HepG2 (cell line): Measurements from ENCODE around the gene PDHA2. TPM values are rescaled to one million over a fixed set of nuclear protein-coding genes. Genes with fewer than 3 reads are reported as not detected.

Source experiments
- ATAC-seq: fragments of 200-7000 bp; cut with Tn5 transposase; 3 replicates; pipeline ENCODE4 v1.9.1; 2020; ENCODE audit warnings: mild to moderate bottlenecking, moderate library complexity
- Bru-seq: library from RNA; stranded (reverse); fragments of 400-500 nt; gene quantifications from one replicate; lab custom pipeline; 2021; lab: Mats Ljungman, UMichigan
- BruChase-seq, 2 experiments: library from RNA; stranded (reverse); fragments of 400-500 nt; gene quantifications; one replicate each; lab custom pipeline; 2021; lab: Mats Ljungman, UMichigan
- BruUV-seq: library from RNA; stranded (reverse); fragments of 400-500 nt; replicated peaks from 2 replicates; lab custom pipeline; 2021; lab: Mats Ljungman, UMichigan
- CTCF ChIA-PET: fragments of 300-600 bp; formaldehyde crosslinking; extraction: SDS; loops from one replicate; lab custom pipeline; 2021; ENCODE audit warnings: low total read pairs, inconsistent platforms, low intra/inter-chr PET ratio; lab: Yijun Ruan, JAX
- POLR2A ChIA-PET: fragments of 350-600 bp; sonication (Branson Sonifier 250); formaldehyde crosslinking; loops from one replicate; lab custom pipeline; 2020; ENCODE audit warnings: antibody characterized with exemption, inconsistent platforms; lab: Yijun Ruan, JAX
- DNase-seq: peaks from one replicate; pipeline ENCODE4 v3.0.0-alpha.2; 2015; ENCODE audit warnings: low spot score
- FAIRE-seq: peaks from 3 replicates; lab custom pipeline; 2011; peaks lifted over from hg19 to GRCh38; lab: Jason Lieb, UNC
- H2AFZ ChIP-seq: one replicate; pipeline ENCODE4 v1.6.1; 2011; ENCODE audit warnings: low read length, inconsistent platforms
- H3K27ac ChIP-seq: fragments of 300-600 bp; 3 replicates; pipeline ENCODE4 v1.8.0; 2011; ENCODE audit warnings: mixed run types, mild to moderate bottlenecking, mixed read lengths, low read length, inconsistent platforms; ENCODE audit not compliant: insufficient read depth; ENCODE audit errors: extremely low read length
- H3K27me3 ChIP-seq, 2 experiments: fragments of 200-600 bp in 1 of 2; 2 replicates in 1 of 2; 3 replicates in 1 of 2; pipeline versions ENCODE4 v1.6.0 to v1.8.0; 2011; ENCODE audit warnings: low read length in 2 of 2, mild to moderate bottlenecking in 2 of 2, moderate library complexity in 2 of 2, inconsistent platforms in 1 of 2; ENCODE audit not compliant: insufficient read depth in 2 of 2, control insufficient read depth in 1 of 2
- H3K36me3 ChIP-seq, 2 experiments: fragments of 200-600 bp in 1 of 2; replicated peaks in 1 of 2; 2 replicates in 1 of 2; 3 replicates in 1 of 2; pipeline versions ENCODE4 v1.5.1 to v1.8.0; 2011; ENCODE audit warnings: low read length in 2 of 2, inconsistent platforms in 1 of 2; ENCODE audit not compliant: insufficient read depth in 2 of 2, control insufficient read depth in 1 of 2
- H3K4me1 ChIP-seq: 2 replicates; pipeline ENCODE4 v1.5.1; 2012; ENCODE audit warnings: low read length, inconsistent platforms; ENCODE audit not compliant: insufficient read depth
- H3K4me2 ChIP-seq: 2 replicates; pipeline ENCODE4 v1.6.0; 2011; ENCODE audit warnings: low read depth, low read length, inconsistent platforms
- H3K4me3 ChIP-seq, 3 experiments: fragments of 200-600 bp in 1 of 3; sonication (generic), shearing (Covaris generic) in 1 of 3; replicated peaks in 1 of 3; 2 replicates each; pipeline ENCODE4 v1.5.1; 2011 to 2016; ENCODE audit warnings: low read length in 3 of 3, inconsistent platforms in 2 of 3, low read depth in 2 of 3, mild to moderate bottlenecking in 2 of 3, control low read depth in 1 of 3, mixed read lengths in 1 of 3; ENCODE audit not compliant: insufficient read depth in 1 of 3
- H3K79me2 ChIP-seq: one replicate; pipeline ENCODE4 v1.6.1; 2011; ENCODE audit warnings: low read length, inconsistent platforms; ENCODE audit not compliant: insufficient read depth
- H3K9ac ChIP-seq: 2 replicates; pipeline ENCODE4 v1.6.0; 2011; ENCODE audit warnings: mild to moderate bottlenecking, low read depth, low read length, inconsistent platforms; ENCODE audit not compliant: insufficient read depth
- H3K9me3 ChIP-seq: 2 replicates; pipeline ENCODE4 v1.5.1; 2012; ENCODE audit warnings: mild to moderate bottlenecking, low read length
- H4K20me1 ChIP-seq: 2 replicates; pipeline ENCODE4 v1.6.0; 2011; ENCODE audit warnings: inconsistent platforms, mild to moderate bottlenecking, low read length, moderate library complexity; ENCODE audit not compliant: insufficient read depth
- GTF3A ChIP-seq: sonication (generic); formaldehyde crosslinking; conservative IDR thresholded peaks from 2 replicates; pipeline ENCODE4 v1.4.0; 2020; ENCODE audit warnings: mild to moderate bottlenecking, missing genetic modification reagents
- ZNF160 ChIP-seq: sonication (generic); formaldehyde crosslinking; IDR thresholded peaks from 2 replicates; pipeline ENCODE4 v1.8.0; 2022; ENCODE audit warnings: mild to moderate bottlenecking, inconsistent platforms, missing genetic modification reagents
- whole genome bisulfite sequencing: methylation state at CpG from one replicate; pipeline ENCODE4 v1.1.6; 2017; ENCODE audit warnings: low lambda C conversion rate; 5-methylcytosine and 5-hydroxymethylcytosine counted together
- in situ Hi-C: cut with HindIII; loops from 2 replicates; pipeline ENCODE4 v1.10.0; 2017; ENCODE audit warnings: low pct_unique_long_range_greater_than_20kb; ENCODE audit not compliant: extremely low pct_ligation_motif_present
- intact Hi-C: fragments of 100-400 bp; cut with micrococcal nuclease; formaldehyde crosslinking; loops from one replicate; pipeline ENCODE4 v1.10.0; 2022; ENCODE audit not compliant: unreplicated experiment
- long read RNA-seq, 2 experiments: library from RNA in 1 of 2; library from polyadenylated mRNA in 1 of 2; stranded (forward) in 1 of 2; unstranded in 1 of 2; transcript quantifications; one replicate each; pipeline ENCODE4 v2.0.0, GENCODE V29; 2019 to 2022
- polyA minus RNA-seq, 3 experiments: library from RNA; depleted of rRNA, polyadenylated mRNA; stranded (reverse); fragments of >200 nt; gene quantifications; 2 replicates each; pipeline ENCODE4 v1.2.3, GENCODE V29; 2011; ENCODE audit warnings: low replicate concordance in 1 of 3
- polyA plus RNA-seq, 8 experiments: library from polyadenylated mRNA; depleted of rRNA in 3 of 8; stranded (reverse) in 7 of 8; unstranded in 1 of 8; fragments of >200 nt; fragmentation: Illumina TruSeq in 4 of 8; extraction: Trizol in 4 of 8; gene quantifications; 2 replicates each; pipeline versions ENCODE4 v1.2.1 to v1.2.3, GENCODE V29; 2011 to 2016; ENCODE audit warnings: low read depth in 4 of 8, missing spikeins in 1 of 8, mixed read lengths in 1 of 8; ENCODE audit not compliant: insufficient read depth in 1 of 8
- total RNA-seq, 5 experiments: library from RNA; depleted of rRNA; stranded (reverse); fragments of >200 nt; fragmentation: Illumina TruSeq; extraction: Trizol; gene quantifications; 2 replicates each; pipeline ENCODE4 v1.2.3, GENCODE V29; 2016; ENCODE audit warnings: low read depth in 1 of 5
- TF ChIP-seq, protein P1 (sequence below): sonication (generic); formaldehyde crosslinking; IDR thresholded peaks from 2 replicates; pipeline ENCODE4 v1.5.0; 2020; ENCODE audit warnings: mild to moderate bottlenecking, missing genetic modification reagents, borderline replicate concordance

Gene PDHA2
- total RNA-seq (2016; rRNA removed; fragmentation: Illumina TruSeq; extraction: Trizol) (not detected in 2 replicates), polyA plus RNA-seq (2011; rRNA removed) (not detected in 2 replicates), polyA minus RNA-seq (2011; rRNA and poly(A)+ RNA removed; ENCODE audit: low replicate concordance) (not detected in 2 replicates), Bru-seq, nascent RNA (not detected), BruChase-seq, experiment 1, labeled RNA remaining after a 6-hour chase (not detected), BruChase-seq, experiment 2, labeled RNA remaining after a 2-hour chase (not detected)
- total RNA-seq (2016; cell fraction: cytosol; rRNA removed; fragmentation: Illumina TruSeq; extraction: Trizol; ENCODE audit: low read depth), result not detected in 2 replicates
- total RNA-seq (2016; cell fraction: insoluble cytoplasmic fraction; rRNA removed; fragmentation: Illumina TruSeq; extraction: Trizol), result not detected in 2 replicates
- not detected in 2 replicates for total RNA-seq (2016; cell fraction: membrane; rRNA removed; fragmentation: Illumina TruSeq; extraction: Trizol)
- not detected in 2 replicates for total RNA-seq (2016; cell fraction: nucleus; rRNA removed; fragmentation: Illumina TruSeq; extraction: Trizol)
- not detected in 2 replicates for polyA plus RNA-seq (2011; cell fraction: cytosol; rRNA removed)
- not detected in 2 replicates for polyA plus RNA-seq (2011; cell fraction: nucleus; rRNA removed)
- polyA plus RNA-seq (2012), result not detected in 2 replicates
- polyA plus RNA-seq (2016; cell fraction: cytosol; fragmentation: Illumina TruSeq; extraction: Trizol; ENCODE audit: low read depth), result not detected in 2 replicates
- not detected in 2 replicates for polyA plus RNA-seq (2016; cell fraction: insoluble cytoplasmic fraction; fragmentation: Illumina TruSeq; extraction: Trizol; ENCODE audit: low read depth)
- not detected in 2 replicates for polyA plus RNA-seq (2016; cell fraction: membrane; fragmentation: Illumina TruSeq; extraction: Trizol; ENCODE audit: low read depth)
- polyA plus RNA-seq (2016; cell fraction: nucleus; fragmentation: Illumina TruSeq; extraction: Trizol; ENCODE audit: insufficient read depth, low read depth), result not detected in 2 replicates
- polyA minus RNA-seq (2011; cell fraction: cytosol; rRNA and poly(A)+ RNA removed), result not detected in 2 replicates
- polyA minus RNA-seq (2011; cell fraction: nucleus; rRNA and poly(A)+ RNA removed), result not detected in 2 replicates
- long read RNA-seq, experiment 1, result 0 reads
- long read RNA-seq, experiment 2, result 0 reads

DNA sequence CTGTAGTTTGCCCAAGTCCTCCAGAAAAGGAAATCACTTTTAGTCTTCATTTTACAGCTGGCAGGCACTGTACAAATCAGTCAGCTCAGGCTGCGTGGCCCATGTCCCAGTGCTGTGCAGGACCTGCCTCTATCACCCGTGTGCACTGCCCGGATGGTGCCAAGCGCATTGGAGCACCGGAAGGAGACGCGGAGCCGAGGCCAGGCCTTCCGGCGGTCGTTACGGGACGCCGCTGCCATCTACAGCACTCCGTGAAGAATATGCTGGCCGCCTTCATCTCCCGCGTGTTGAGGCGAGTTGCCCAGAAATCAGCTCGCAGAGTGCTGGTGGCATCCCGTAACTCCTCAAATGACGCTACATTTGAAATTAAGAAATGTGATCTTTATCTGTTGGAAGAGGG, at the start of gene PDHA2:
Gene PDHA2, plus strand, starts transcription at position 203 of the 400 bp plus-strand sequence. Its CDS starts 58 bp downstream, at position 261.
- ATAC-seq (no peak), FAIRE-seq (no peak), DNase-seq (no peak)
- Histone ChIP-seq H3K9me3 (peaks cover 64% of the 10 kb centered on the region), H3K79me2 (no peaks in the 10 kb centered on the region), H2AFZ (no peak within 1 kb of the TSS), H3K4me2 (no peak within 1 kb of the TSS), H3K9ac (no peak within 1 kb of the TSS), H3K27ac (no peak within 1 kb of the TSS), H3K36me3 (no peaks in the 10 kb centered on the region), H3K27me3 (no peaks in the 10 kb centered on the region), H4K20me1 (no peaks in the 10 kb centered on the region), H3K4me1 (no peaks in the 10 kb centered on the region), H3K4me3 (no peak within 1 kb of the TSS)
- ChIA-PET CTCF (no interaction called here), POLR2A (no interaction called here)
- intact Hi-C loops (no loop called here), in situ Hi-C loops (no loop called here)
- WGBS, result 82% methylated on average over 12 of the region's 22 CpGs
- BruUV-seq, result no TSS peak
- no peak for TF ChIP-seq ZNF160 (CRISPR knock-in tag)
- TF ChIP-seq, protein P1, sequence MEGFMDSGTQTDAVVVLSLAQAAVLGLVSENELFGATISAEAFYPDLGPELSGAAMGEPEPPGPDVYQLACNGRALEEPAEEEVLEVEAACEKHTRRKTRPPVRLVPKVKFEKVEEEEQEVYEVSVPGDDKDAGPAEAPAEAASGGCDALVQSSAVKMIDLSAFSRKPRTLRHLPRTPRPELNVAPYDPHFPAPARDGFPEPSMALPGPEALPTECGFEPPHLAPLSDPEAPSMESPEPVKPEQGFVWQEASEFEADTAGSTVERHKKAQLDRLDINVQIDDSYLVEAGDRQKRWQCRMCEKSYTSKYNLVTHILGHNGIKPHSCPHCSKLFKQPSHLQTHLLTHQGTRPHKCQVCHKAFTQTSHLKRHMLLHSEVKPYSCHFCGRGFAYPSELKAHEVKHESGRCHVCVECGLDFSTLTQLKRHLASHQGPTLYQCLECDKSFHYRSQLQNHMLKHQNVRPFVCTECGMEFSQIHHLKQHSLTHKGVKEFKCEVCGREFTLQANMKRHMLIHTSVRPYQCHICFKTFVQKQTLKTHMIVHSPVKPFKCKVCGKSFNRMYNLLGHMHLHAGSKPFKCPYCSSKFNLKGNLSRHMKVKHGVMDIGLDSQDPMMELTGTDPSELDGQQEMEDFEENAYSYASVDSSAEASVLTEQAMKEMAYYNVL (CRISPR knock-in tag), result no peak
- no peak for TF ChIP-seq GTF3A (CRISPR knock-in tag)
